Measurements from ENCODE around the gene IER2. TPM values are rescaled to one million over a fixed set of nuclear protein-coding genes. Genes with fewer than 3 reads are reported as not detected.

IER2 gene
- total and polyA plus RNA-seq, 2 donors (not counting 1 experiment from before 2014, with no cell fraction given), result 16.5 to 26.4 TPM

GRCh38 chr19:13117176-13117771 lies 32.9 kb upstream of the IER2 start:
- Histone ChIP-seq H3K4me3 (replicated peaks in 1 of 4; ENCODE audit: control extremely low read depth in 1 of 4, insufficient read depth in 1 of 4, low read depth in 3 of 4, low read length in 4 of 4) (peak overlapping the region; percentile 73 to 97 (median 86)), H3K79me2 (ENCODE audit: control insufficient read depth, insufficient read depth, low read length) (peaks cover 52% of the 10 kb centered on the region), H3K27me3 (ENCODE audit: control insufficient read depth, insufficient read depth, low read length) (no peaks in the 10 kb centered on the region), H3K27ac (ENCODE audit: insufficient read depth, low read length) (peak overlapping the region; percentile 75), H2AFZ (ENCODE audit: low read length) (peak overlapping the region; percentile 0), H3K4me1 (ENCODE audit: control insufficient read depth, extremely low read depth, insufficient read depth, low read length) (peaks cover 16% of the 10 kb centered on the region), H3K36me3 (ENCODE audit: control insufficient read depth, insufficient read depth, low read length) (peaks cover 10% of the 10 kb centered on the region), H3K4me2 (ENCODE audit: extremely low read depth, insufficient read depth, low read length) (peak overlapping the region; percentile 91), H3K9me3 (ENCODE audit: control insufficient read depth, insufficient read depth, low read depth, low read length) (no peaks in the 10 kb centered on the region), H4K20me1 (ENCODE audit: control insufficient read depth, extremely low read depth, insufficient read depth, low read length) (peaks cover 1% of the 10 kb centered on the region), H3K9ac (ENCODE audit: insufficient read depth, low read length) (no peak overlapping the region)
- TF ChIP-seq CTCF (conservative IDR thresholded peaks at IDR 0.05 in 1 of 2, IDR thresholded peaks at IDR 0.05 in 1 of 2; ENCODE audit: low read depth in 1 of 2, low read length in 2 of 2), result no peak
- TF ChIP-seq EZH2 (IDR thresholded peaks at IDR 0.05; ENCODE audit: low read length, missing control alignments), result no peak
- peak in 1 of 2 donors; percentile 19 for DNase-seq (ENCODE audit: low read depth in 2 of 2)

GRCh38 chr19:13117772-13118423 lies 32.3 kb upstream of the IER2 start, which contains the start of gene NACC1:
NACC1 (plus strand) TSS chr19:13118264; CDS start chr19:13135208, 16,944 bp downstream.
- peaks cover 58% of the 10 kb centered on the region for H3K79me2 ChIP-seq (ENCODE audit: control insufficient read depth, insufficient read depth, low read length)
- peak within 1 kb of the TSS; percentile 91 for H3K4me2 ChIP-seq (ENCODE audit: extremely low read depth, insufficient read depth, low read length)
- peaks cover 16% of the 10 kb centered on the region for H3K4me1 ChIP-seq (ENCODE audit: control insufficient read depth, extremely low read depth, insufficient read depth, low read length)
- peak within 1 kb of the TSS; percentile 83 to 97 (median 92) for H3K4me3 ChIP-seq (replicated peaks in 1 of 4; ENCODE audit: control extremely low read depth in 1 of 4, insufficient read depth in 1 of 4, low read depth in 3 of 4, low read length in 4 of 4)
- H3K27ac ChIP-seq (ENCODE audit: insufficient read depth, low read length), result peak within 1 kb of the TSS; percentile 74
- H3K36me3 ChIP-seq (ENCODE audit: control insufficient read depth, insufficient read depth, low read length), result peaks cover 4% of the 10 kb centered on the region
- no peaks in the 10 kb centered on the region for H3K9me3 ChIP-seq (ENCODE audit: control insufficient read depth, insufficient read depth, low read depth, low read length)
- peaks cover 1% of the 10 kb centered on the region for H4K20me1 ChIP-seq (ENCODE audit: control insufficient read depth, extremely low read depth, insufficient read depth, low read length)
- H3K9ac ChIP-seq (ENCODE audit: insufficient read depth, low read length), result peak within 1 kb of the TSS; percentile 86
- peak within 1 kb of the TSS; percentile 72 for H2AFZ ChIP-seq (ENCODE audit: low read length)
- no peaks in the 10 kb centered on the region for H3K27me3 ChIP-seq (ENCODE audit: control insufficient read depth, insufficient read depth, low read length)
- peak; percentile 84 to 86 for DNase-seq (ENCODE audit: low read depth in 2 of 2)
- TF ChIP-seq EZH2 (IDR thresholded peaks at IDR 0.05; ENCODE audit: low read length, missing control alignments), result no peak
- no peak for TF ChIP-seq CTCF (conservative IDR thresholded peaks at IDR 0.05 in 1 of 2, IDR thresholded peaks at IDR 0.05 in 1 of 2; ENCODE audit: low read depth in 1 of 2, low read length in 2 of 2)

GRCh38 chr19:13118424-13119193 lies 31.6 kb upstream of the IER2 start:
- peak overlapping the region; percentile 86 for H3K9ac ChIP-seq (ENCODE audit: insufficient read depth, low read length)
- H3K9me3 ChIP-seq (ENCODE audit: control insufficient read depth, insufficient read depth, low read depth, low read length), result no peaks in the 10 kb centered on the region
- peaks cover 4% of the 10 kb centered on the region for H3K36me3 ChIP-seq (ENCODE audit: control insufficient read depth, insufficient read depth, low read length)
- H3K27ac ChIP-seq (ENCODE audit: insufficient read depth, low read length), result peak overlapping the region; percentile 74
- H3K4me2 ChIP-seq (ENCODE audit: extremely low read depth, insufficient read depth, low read length), result peak overlapping the region; percentile 90
- peak overlapping the region; percentile 58 to 91 (median 86) for H3K4me3 ChIP-seq (replicated peaks in 1 of 4; ENCODE audit: control extremely low read depth in 1 of 4, insufficient read depth in 1 of 4, low read depth in 3 of 4, low read length in 4 of 4)
- H4K20me1 ChIP-seq (ENCODE audit: control insufficient read depth, extremely low read depth, insufficient read depth, low read length), result peaks cover 1% of the 10 kb centered on the region
- peaks cover 65% of the 10 kb centered on the region for H3K79me2 ChIP-seq (ENCODE audit: control insufficient read depth, insufficient read depth, low read length)
- peak in 1 of 2 donors; percentile 57 for DNase-seq (ENCODE audit: low read depth in 2 of 2)
- H3K4me1 ChIP-seq (ENCODE audit: control insufficient read depth, extremely low read depth, insufficient read depth, low read length), result peaks cover 16% of the 10 kb centered on the region
- no peak overlapping the region for H2AFZ ChIP-seq (ENCODE audit: low read length)
- TF ChIP-seq CTCF (conservative IDR thresholded peaks at IDR 0.05 in 1 of 2, IDR thresholded peaks at IDR 0.05 in 1 of 2; ENCODE audit: low read depth in 1 of 2, low read length in 2 of 2), result no peak
- TF ChIP-seq EZH2 (IDR thresholded peaks at IDR 0.05; ENCODE audit: low read length, missing control alignments), result no peak
- no peaks in the 10 kb centered on the region for H3K27me3 ChIP-seq (ENCODE audit: control insufficient read depth, insufficient read depth, low read length)

Measured in fibroblast of lung (primary cell).